Astrocyte (in vitro differentiated cells and primary cell): ENCODE data around the gene STRN4.

Source experiments
- CTCF ChIP-seq: IDR thresholded peaks from 2 replicates; pipeline ENCODE4 v1.5.1; 2011; ENCODE audit warnings: low read depth, mild to moderate bottlenecking, inconsistent platforms, low read length, moderate library complexity; ENCODE audit not compliant: insufficient read depth
- EZH2 ChIP-seq: IDR thresholded peaks from 2 replicates; pipeline ENCODE4 v1.6.1; 2012; ENCODE audit warnings: mild to moderate bottlenecking, low read length, inconsistent platforms; ENCODE audit not compliant: insufficient read depth

GRCh38 chr19:46731007-46731501 is 15.2 kb downstream of the STRN4 start:
- TF ChIP-seq CTCF (no peak), EZH2 (no peak)
